Right renal pelvis (tissue), 4 donors: Measurements from ENCODE around the gene ALK. TPM values are rescaled to one million over a fixed set of nuclear protein-coding genes. Genes with fewer than 3 reads are reported as not detected.

Experiments
- DNase-seq, 4 donors: peaks; one replicate each; pipeline ENCODE4 v3.0.0-alpha.2; 2013; ENCODE audit warnings: low read depth in 4 of 4, low spot score in 3 of 4, missing footprints in 1 of 4
- polyA plus RNA-seq, 4 donors: library from polyadenylated mRNA; unstranded; fragments of 120-200 nt; gene quantifications; one replicate each; pipeline ENCODE4 v1.2.1, GENCODE V29; 2013; ENCODE audit not compliant: insufficient read length in 4 of 4

The ALK gene
- polyA plus RNA-seq, 4 donors: 0.11 to 0.50 (median 0.29) TPM

DNA sequence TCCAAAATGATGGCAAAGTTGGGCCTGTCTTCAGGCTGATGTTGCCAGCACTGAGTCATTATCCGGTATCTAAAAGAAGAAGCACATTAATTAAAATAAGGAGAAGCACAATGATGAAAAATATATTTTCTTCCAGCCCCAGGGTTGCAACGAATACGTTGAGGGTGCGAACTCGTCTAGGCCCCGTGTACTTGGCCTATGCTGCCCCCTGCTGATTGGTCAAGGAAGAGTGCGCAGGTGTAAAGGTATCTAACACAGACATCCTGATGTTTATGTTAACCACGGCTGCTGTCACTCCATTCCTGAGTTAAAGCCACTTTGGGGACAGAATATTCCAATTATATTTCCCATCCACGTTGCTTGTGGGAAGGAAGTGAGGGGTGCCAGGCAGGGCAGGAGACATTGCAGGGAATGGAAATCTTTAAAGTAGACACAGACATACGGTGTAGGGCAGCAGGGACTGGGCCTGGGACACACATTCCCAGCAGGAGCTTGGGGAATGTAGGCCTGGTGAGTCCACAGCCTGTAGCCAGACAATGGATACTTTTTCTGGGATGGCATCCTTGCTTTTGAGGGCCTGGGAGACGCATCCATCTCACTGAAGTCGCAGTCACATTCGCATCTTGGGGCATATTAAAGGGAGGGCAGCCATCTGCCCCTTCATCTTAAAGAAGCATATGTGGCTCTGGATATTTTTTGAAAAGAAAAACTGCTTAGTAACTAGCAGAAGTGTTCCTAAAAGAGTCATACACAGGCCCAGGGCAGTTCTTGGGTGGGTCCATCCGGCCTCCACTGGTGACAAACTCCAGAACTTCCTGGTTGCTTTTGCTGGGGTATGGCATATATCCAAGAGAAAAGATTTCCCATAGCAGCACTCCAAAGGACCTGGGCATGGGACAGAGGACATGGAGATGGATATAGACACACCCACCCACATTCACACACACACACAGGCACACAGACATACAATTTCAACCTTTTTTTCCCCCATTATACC, 724.3 kb downstream of the ALK start:
- DNase-seq: peak; percentile 49 to 58 (median 52)

DNA sequence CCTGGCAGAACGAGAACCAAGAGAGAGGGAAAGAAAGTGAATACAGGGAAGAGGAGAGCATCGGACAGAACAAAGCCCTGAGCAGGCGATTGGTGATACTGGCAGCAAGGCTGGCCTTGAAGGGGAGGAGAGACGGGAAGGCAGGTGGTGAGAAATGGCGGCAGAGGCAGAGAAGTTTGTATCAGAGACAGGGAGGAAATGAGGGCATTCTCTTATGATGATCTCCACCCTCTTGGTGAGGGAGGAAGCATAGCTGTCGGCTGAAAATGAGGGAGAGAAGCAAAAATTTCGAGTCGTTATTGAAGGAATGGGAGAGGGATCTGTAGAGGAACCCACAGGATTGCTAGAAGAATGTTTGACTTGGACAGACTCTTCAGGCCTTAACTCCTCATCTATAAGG, 725.6 kb downstream of the ALK start:
- no peak for DNase-seq

DNA sequence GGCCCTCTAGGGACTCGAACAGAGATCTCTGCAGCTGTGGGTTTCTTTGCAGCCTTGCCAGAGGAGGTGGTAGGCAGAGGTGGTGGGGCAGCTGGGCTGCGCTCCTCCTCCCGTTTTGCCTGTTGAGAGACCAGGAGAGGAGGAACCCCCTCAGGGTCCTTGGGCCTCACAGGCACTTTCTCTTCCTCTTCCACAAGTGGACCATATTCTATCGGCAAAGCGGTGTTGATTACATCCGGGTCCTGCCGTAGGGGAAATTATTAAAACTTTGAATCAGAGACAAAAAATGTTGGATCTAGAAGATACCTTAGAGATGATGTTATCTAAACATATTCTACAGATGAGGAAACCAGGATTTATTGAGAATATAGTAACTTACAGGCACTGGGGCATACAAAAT, 727.7 kb downstream of the ALK start:
- DNase-seq: no peak

DNA sequence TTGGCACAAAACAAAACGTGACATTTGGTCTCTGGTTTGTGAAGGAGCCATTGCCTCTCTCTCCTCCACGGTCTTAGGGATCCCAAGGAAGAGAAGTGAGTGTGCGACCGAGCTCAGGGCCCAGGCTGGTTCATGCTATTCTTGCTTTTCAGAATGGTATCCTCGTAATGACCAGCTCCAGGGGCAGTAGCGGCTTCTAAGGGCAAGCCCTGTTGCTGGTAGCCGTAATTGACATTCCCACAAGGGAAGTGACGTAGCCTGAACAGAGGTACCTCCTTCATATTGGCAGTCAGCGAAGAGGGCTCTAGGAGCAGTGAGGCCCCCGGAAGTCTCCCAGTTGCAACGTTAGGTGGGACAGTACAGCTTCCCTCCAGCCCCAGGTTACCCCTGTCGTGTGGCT, 728.3 kb downstream of the ALK start:
- no peak for DNase-seq

DNA sequence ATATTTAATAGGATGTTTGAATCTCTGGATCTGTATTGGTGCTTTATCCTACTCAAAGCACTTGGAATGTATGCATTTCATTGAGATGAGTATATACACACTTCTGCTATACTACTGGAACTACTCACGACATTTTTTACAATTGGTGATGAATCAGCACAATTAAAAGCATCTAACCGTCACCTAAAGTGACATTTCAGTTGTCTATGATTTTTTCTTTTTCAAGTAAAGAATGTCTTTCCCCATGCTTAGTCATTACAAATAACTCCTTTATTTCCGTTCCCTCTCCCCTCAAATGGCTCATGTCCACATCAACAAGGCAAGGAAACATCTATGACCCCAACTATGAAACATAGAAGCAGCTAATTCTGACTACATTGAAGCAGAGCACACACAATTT, 728.9 kb downstream of the ALK start:
- DNase-seq: no peak

DNA sequence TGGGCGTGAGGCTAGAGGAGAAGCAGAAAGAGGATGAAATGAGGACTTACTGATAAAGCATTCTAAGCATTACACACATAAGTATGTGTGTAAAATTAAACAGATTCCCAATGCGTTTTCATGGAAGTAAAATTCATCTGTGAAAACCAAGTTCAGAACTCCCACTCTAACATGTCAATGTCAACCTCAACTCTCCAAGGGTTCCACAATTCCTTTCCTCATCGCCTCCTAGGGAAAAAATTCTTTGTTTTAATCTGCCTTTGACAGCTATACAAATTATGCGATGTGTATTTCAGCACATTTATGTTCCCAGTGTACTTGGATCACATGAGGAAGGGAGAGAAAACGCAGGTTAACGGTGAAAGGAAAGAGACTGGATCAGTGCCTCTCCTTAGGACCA, 729.6 kb downstream of the ALK start:
- no peak for DNase-seq

DNA sequence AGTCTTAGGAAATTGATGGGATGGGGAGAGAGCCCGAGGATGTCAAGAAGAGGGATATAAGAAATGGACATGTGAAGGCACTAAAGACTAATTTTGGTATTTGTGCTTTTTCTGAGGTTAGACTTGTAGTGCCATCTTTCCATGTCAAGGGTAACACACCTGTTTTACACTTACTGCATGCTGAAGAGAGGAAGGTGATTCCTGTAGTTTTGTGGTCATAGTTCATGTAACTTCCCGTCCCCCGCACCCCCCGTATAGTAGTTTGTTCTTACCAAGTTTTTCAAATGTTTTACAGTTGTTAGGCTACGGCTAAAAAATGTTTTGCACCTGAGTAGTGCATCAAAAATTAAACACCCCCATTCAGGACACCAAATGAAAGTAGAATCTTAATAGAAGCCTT, 732.3 kb downstream of the ALK start:
- no peak for DNase-seq

DNA sequence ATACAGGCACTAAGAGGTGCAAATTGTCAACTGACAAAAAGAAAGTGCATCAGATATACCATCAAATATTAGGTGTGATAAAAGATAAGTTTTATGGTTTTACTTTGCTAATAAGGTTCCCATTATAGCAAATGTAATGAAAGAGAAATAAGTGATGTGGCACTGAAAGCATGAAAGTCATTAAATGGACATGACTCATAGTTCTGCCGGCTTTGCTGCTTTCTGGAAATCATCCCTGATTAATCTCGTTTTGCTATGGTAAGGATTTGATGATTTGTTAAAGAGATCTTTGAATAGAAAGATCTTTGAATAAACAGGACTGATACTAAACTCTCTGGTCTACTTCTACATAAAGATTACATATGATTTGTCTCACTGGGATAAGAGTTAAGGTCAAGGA, 733.5 kb downstream of the ALK start:
- DNase-seq: no peak

DNA sequence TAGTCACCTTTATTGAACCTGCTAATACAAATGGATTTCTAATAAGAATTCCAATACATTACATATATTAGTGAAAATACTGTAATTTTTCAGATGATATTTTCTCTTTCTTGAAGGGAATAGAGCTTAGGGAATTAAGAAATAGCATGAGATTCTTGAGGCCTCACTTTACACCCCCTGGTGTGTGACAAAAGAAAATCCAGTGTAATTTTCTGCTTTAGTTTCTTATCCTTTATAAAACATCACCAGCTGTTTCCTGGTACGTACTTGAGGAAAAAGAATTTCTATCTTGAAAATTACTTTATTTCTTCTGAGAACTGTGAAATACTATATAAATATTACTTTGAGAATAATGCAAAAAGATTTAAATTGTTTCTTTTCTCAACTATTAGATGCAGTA, 734.6 kb downstream of the ALK start:
- DNase-seq: no peak

DNA sequence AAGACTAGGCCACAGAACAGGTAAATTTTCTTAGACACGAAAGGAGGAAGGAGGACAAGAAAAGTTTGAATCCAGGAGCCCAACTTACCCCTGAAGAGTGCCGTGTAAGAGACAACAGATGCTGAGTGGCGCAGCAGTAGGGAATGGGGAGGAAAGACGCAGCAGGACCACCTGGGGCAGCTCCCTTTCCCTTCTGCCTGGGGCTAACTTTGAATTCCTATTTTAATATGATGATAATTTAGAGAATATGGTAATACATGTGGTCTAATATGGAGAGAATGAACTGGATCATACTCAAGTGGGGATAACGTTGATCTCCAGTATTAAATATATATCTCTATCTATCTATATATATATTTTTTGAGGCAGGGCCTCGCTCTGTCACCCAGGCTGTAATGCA, 736.9 kb downstream of the ALK start:
- DNase-seq: no peak

DNA sequence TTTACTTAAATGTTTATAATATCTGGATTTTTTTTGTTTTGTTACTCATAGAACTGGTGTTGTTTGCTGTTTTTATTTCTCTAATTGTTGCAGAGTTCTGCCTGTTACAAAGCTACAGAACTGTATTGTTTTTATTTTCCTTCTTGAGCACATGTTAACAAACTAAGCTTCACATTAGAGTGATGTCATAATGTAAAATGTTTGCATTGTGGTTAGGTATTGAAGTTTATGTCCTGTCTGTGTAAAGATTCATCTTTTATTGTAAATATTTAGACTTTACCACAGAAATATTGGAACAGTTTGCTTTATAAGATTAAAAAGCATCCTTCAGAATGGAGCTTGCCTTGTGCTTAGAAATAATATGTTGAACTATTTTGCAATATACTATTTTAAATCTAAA, 738.5 kb downstream of the ALK start:
- no peak for DNase-seq

DNA sequence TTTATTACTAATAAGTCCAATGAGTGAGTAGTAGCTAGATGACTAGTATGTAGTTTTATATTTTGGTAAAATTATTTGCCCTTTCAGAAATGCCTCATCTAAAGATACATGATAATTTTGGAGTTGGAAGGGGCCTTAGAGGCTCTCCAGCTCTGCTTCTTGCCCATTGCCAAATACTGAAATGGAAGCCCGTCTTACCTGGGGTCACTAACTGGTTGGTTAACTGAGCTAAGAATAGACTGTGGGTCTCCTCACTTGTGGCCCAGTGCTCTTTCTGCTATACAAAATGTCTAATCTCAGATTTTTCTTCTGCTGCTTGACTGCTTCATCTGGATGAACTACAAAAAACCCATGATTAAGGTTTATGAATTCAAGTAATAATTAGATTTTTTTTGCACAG, 739.1 kb downstream of the ALK start:
- no peak for DNase-seq

DNA sequence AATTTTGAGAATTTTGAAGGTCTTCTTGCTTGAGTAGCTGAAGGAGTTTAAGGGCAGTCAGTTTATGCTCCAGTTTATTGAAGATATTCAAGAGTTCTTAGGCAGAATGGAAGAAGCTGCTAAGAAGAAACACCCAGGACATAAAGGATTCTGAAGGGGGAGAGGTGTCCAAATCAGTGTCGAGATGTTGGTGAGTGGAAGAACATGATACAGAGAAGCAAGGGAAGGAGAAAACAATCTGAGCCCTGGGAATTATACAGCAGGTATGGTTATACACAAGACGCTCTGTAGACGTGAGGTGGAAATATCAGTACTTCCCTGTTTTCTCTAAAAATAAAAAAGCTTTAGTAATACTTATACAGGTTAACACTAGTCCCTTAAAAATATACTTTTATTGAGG, 746.0 kb downstream of the ALK start:
- DNase-seq: no peak

DNA sequence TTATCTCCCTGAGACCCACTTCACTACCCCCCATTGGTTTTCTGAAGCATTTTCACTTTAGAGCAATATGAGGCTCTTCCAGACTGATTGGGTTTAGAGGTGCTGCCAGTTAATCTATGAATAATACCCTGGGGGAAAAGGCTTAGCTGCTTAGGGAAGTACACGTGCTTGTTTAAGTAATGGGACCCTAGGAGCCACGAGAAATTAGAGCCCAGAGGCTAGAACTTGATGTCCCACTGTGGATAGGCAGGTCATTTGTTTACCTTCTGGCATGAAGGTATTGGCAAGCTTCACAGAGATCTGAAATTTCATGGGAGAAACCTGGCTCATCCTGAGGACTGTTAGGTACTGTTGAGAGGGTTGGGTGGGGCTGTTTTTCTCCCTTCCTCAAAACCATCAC, 746.4 kb downstream of the ALK start:
- no peak for DNase-seq

DNA sequence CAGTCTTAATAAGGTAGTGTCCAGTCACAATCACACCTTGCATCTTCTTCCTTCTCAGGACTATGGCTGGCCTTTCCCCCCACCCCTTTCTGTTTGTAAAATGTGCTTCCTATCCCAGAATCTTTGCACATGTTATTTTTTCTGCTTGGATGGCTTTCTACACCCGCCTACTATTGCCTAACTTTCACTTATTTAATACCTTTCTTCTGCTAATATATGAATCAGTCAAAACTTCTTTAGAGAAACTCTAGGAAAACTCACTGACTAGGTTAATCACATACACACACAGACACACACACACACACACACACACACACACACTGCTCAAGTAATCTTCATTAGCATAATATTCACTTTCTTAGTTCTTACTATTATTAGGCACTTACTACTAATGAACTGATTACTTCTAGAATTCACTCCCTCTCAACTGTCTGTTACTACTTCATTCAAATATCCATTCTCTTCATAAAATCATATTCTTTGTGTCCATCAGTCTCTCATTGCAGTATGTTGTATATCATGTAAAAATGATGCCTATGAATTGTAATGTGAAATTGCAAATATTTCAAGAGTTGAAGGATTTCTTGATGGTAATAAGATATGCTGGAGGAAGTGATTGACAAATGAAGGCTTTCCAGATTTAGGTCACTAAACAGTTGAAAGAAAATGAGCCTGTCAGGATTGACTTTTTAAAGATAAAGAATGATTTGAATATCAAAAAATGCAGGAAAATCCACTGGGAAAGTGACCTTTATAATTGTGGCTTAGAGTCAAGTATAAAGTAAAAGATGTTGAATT, 754.9 kb downstream of the ALK start:
- no peak for DNase-seq

DNA sequence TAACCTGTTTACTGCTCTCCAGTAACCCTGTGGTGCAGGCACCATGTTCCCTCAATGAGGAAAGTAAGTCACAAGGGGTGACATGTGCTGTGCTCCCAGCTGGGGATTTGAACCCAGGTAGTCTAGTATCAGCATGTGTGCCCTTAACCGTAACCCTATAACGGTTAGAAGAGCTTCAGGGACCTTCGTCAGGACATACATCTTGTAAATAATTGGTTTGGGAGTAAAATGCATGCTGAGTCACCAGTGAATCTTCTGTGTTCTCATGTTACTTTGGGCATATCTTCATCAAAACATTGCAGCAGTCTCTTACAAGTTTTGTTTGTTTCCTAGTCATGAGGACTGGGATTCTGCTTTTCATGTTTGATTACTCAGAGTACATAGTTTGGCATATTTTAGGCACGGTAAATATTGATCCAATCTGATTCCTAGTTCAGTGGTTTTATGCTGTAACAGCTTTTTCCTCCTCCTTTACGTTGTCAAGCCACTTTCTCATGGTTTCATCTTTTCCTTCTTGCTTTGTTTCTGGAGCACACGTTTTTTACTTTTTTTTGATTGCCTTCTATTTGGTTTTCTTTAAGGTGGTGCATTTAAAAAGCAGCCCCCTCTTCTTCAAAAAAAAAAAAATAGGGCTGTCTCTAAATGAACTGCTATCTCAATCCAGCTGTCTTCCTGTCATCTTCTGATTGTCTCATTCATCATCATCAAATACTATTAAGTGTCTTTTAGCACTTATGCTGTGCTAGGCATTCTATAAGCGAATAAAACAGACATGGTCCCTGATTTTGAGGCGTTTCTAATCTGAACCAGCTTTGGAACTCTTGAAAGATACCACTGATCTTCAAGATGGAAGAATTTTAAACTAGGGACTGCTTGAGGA, 755.8 kb downstream of the ALK start:
- peak in 1 of 4 donors; percentile 12 for DNase-seq

DNA sequence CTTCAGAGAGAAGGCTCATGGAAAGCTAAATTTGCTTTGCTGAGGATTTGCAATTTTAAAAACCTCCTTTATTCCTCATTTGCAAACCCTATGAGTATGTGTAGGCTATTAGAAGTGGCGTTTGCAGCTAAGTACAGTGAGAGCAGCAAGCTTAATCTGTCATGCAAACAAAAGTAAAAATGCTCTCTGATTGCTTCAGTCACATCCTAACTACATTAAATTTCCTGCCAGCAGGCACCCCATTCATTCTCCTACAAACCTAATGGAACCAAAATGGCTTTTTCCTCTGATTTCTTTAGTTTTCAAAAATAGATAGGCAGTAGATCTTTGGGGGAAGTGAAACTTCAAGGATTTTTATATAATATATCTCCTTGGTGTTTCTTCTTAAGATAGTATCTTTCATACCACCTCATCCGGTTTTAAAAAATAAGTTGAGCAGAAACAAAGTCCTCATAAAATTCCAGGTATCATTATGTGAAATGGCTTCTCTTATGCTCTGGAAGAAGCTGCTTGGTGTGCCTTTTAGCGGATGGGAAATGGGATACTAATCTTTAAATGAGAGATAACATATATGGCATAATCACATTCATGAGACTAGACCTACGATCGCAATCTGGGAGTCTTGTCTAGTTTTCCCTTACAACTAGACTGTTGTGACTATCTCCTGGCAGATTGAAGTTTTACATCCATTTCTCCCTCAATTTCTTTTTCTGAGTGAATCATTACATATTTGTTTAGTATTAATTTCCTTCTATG, 757.1 kb downstream of the ALK start:
- no peak for DNase-seq

DNA sequence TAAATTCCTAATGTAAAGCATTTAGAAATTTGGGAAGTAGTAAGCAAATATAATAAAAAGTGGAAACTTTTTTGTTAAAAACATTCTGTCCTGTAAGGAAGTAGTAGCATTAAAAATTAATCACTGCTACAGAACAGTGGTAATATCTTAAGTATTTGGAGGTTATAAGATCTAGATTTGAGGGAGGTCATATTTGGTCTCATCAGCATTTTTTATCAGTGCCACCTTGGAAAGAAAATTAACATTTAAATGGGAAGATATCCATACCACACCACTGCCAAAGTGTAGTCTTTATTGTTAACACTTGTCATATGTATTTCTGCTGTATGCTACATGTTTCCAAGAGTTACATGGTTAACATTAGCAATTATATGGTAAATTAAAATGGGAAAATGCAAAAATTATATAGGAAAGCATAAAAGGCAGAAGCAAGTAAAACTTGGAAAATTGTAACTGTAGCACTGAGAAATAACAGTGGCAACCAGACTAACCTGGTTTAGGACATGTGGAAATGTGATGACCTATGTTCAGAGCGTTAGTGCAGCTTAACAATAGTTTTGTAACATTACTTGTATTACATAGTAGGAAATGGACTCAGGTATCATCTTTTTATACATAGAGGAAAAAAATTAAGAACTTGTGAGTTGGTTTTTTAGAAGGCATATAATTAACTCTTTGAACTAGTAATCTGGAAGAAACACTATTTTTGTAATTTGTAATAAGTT, 759.0 kb downstream of the ALK start:
- no peak for DNase-seq

DNA sequence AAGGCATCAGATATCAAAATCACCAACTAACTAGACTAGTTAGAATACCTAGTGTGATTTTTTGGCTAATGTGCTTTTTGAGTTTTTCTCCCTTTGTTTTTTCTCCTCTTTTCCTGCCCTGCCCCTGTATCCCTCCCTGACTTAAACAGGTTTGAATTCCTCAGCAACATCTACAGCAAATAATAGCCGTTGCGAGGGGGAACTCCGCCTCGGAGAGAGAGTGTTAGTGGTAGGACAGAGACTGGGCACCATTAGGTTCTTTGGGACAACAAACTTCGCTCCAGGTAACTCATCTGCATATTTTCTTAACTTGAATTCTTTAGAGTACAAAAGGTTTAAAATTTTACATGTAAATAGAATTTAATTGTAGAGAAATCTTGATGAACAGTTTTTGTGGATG, 761.2 kb downstream of the ALK start:
- no peak for DNase-seq
